Tibial nerve (tissue), 4 donors: ENCODE measurements around the gene ANO2. TPM values are rescaled to one million over a fixed set of nuclear protein-coding genes. Genes with fewer than 3 reads are reported as not detected.

ENCODE experiments used
- DNase-seq, 2 donors: peaks; one replicate each; pipeline ENCODE4 v3.0.0-alpha.2; 2019; ENCODE audit warnings: low spot score in 2 of 2
- H3K27ac ChIP-seq, 4 donors: fragments of 200-600 bp; sonication (generic) in 3 of 4; one replicate each; pipeline ENCODE4 v1.5.1; 2017 to 2019; ENCODE audit warnings: mild to moderate bottlenecking in 1 of 4
- H3K27me3 ChIP-seq, 2 donors: fragments of 200-600 bp; sonication (generic) in 1 of 2; one replicate each; pipeline versions ENCODE4 v1.5.1 to v1.6.0; 2017 to 2019
- H3K36me3 ChIP-seq, 3 donors: fragments of 200-600 bp; sonication (generic); one replicate each; pipeline ENCODE4 v1.5.1; 2018 to 2019
- H3K4me1 ChIP-seq, 4 donors: fragments of 200-600 bp; sonication (generic) in 3 of 4; one replicate each; pipeline ENCODE4 v1.5.1; 2017 to 2019
- H3K4me3 ChIP-seq, 4 donors: fragments of 200-600 bp; sonication (generic) in 3 of 4; one replicate each; pipeline ENCODE4 v1.5.1; 2017 to 2019; ENCODE audit warnings: mild to moderate bottlenecking in 1 of 4, moderate library complexity in 1 of 4
- H3K9me3 ChIP-seq, 4 donors: fragments of 200-600 bp; sonication (generic) in 3 of 4; one replicate each; pipeline ENCODE4 v1.5.1; 2017 to 2019
- CTCF ChIP-seq, 5 experiments: fragments of 200-600 bp in 3 of 5; fragments of 450-650 bp in 2 of 5; sonication (generic) in 3 of 5; IDR thresholded peaks; one replicate each; pipeline ENCODE4 v1.5.1; 2016 to 2019; ENCODE audit warnings: antibody characterized with exemption in 5 of 5, mild to moderate bottlenecking in 3 of 5, moderate library complexity in 2 of 5
- EP300 ChIP-seq, 2 donors: sonication (generic); formaldehyde crosslinking; IDR thresholded peaks; one replicate each; pipeline ENCODE4 v1.6.1; 2017; ENCODE audit warnings: antibody characterized with exemption in 2 of 2, mild to moderate bottlenecking in 1 of 2
- POLR2A ChIP-seq, 2 donors: fragments of 450-650 bp; IDR thresholded peaks; one replicate each; pipeline ENCODE4 v1.6.1; 2017; ENCODE audit warnings: antibody characterized with exemption in 2 of 2, mild to moderate bottlenecking in 2 of 2, moderate library complexity in 2 of 2
- WGBS, 2 donors: methylation state at CpG; one replicate each; pipeline ENCODE4 v1.1.5; 2018; 5-methylcytosine and 5-hydroxymethylcytosine counted together
- total RNA-seq, 4 donors: library from RNA; depleted of rRNA; stranded (reverse); fragments of >200 nt; gene quantifications; one replicate each; pipeline ENCODE4 v1.1.0, GENCODE V29; 2016

Gene ANO2
- total RNA-seq, 4 donors from 2014 or later = 13.8 to 23.2 (median 21.3) TPM

GRCh38 chr12:5770727-5771126 lies 174.3 kb downstream of the ANO2 start:
- 91 to 93% methylated on average over 1 of the region's 1 CpG for WGBS, 2 donors
- TF ChIP-seq CTCF (IDR thresholded peaks at IDR 0.05) = no peak
- TF ChIP-seq POLR2A (IDR thresholded peaks at IDR 0.05) = no peak
- TF ChIP-seq EP300 (IDR thresholded peaks at IDR 0.05) = no peak
- DNase-seq = no peak

GRCh38 chr12:5768581-5769196 lies 176.4 kb downstream of the ANO2 start:
- no peak overlapping the region for H3K27ac ChIP-seq
- no peak overlapping the region for H3K4me3 ChIP-seq
- TF ChIP-seq POLR2A (IDR thresholded peaks at IDR 0.05) (no peak), CTCF (IDR thresholded peaks at IDR 0.05) (no peak), EP300 (IDR thresholded peaks at IDR 0.05) (no peak)
- H3K27me3 ChIP-seq = no peaks in the 10 kb centered on the region
- no peaks in the 10 kb centered on the region for H3K36me3 ChIP-seq
- no peaks in the 10 kb centered on the region for H3K4me1 ChIP-seq
- no peak for DNase-seq
- 34 to 53% methylated on average over 8 of the region's 8 CpGs for WGBS, 2 donors
- peaks cover 0 to 8% (median 0%) of the 10 kb centered on the region in 4 donors for H3K9me3 ChIP-seq

More at GRCh38 chr12:5770727-5771126, 174.3 kb downstream of the ANO2 start:
- no peaks in the 10 kb centered on the region for H3K36me3 ChIP-seq
- no peak overlapping the region for H3K4me3 ChIP-seq
- no peaks in the 10 kb centered on the region for H3K4me1 ChIP-seq
- H3K9me3 ChIP-seq = peaks cover 0 to 8% (median 0%) of the 10 kb centered on the region in 4 donors
- no peak overlapping the region for H3K27ac ChIP-seq
- no peaks in the 10 kb centered on the region for H3K27me3 ChIP-seq

GRCh38 chr12:5768171-5768570 lies 176.9 kb downstream of the ANO2 start:
- TF ChIP-seq CTCF (IDR thresholded peaks at IDR 0.05) (no peak), POLR2A (IDR thresholded peaks at IDR 0.05) (no peak), EP300 (IDR thresholded peaks at IDR 0.05) (no peak)
- WGBS, 2 donors = 56 to 64% methylated on average over 2 of the region's 2 CpGs
- Histone ChIP-seq H3K27me3 (no peaks in the 10 kb centered on the region), H3K4me1 (no peaks in the 10 kb centered on the region), H3K36me3 (no peaks in the 10 kb centered on the region), H3K9me3 (peaks cover 0 to 8% (median 0%) of the 10 kb centered on the region in 4 donors), H3K4me3 (no peak overlapping the region), H3K27ac (no peak overlapping the region)
- no peak for DNase-seq

GRCh38 chr12:5758347-5758746 lies 186.7 kb downstream of the ANO2 start:
- no peak for DNase-seq
- Histone ChIP-seq H3K27me3 (no peaks in the 10 kb centered on the region), H3K9me3 (peaks cover 0 to 8% (median 0%) of the 10 kb centered on the region in 4 donors), H3K4me1 (no peaks in the 10 kb centered on the region), H3K36me3 (no peaks in the 10 kb centered on the region), H3K4me3 (no peak overlapping the region), H3K27ac (no peak overlapping the region)
- TF ChIP-seq EP300 (IDR thresholded peaks at IDR 0.05) (no peak), POLR2A (IDR thresholded peaks at IDR 0.05) (no peak), CTCF (IDR thresholded peaks at IDR 0.05) (no peak)
- 60% methylated on average over 3 of the region's 3 CpGs for WGBS, 2 donors

- TF ChIP-seq CTCF (IDR thresholded peaks at IDR 0.05) = no peak
- no peak for TF ChIP-seq EP300 (IDR thresholded peaks at IDR 0.05)
- TF ChIP-seq POLR2A (IDR thresholded peaks at IDR 0.05) = no peak
- no peak overlapping the region for H3K27ac ChIP-seq
- H3K9me3 ChIP-seq = peaks cover 0 to 8% (median 0%) of the 10 kb centered on the region in 4 donors
- H3K27me3 ChIP-seq = no peaks in the 10 kb centered on the region
- no peaks in the 10 kb centered on the region for H3K4me1 ChIP-seq
- 82 to 90% methylated on average over 3 of the region's 5 CpGs for WGBS, 2 donors
- no peak for DNase-seq
- no peak overlapping the region for H3K4me3 ChIP-seq
- H3K36me3 ChIP-seq = no peaks in the 10 kb centered on the region
Measured at GRCh38 chr12:5756338-5756842, 188.7 kb downstream of the ANO2 start.
